Measurements from ENCODE around the gene PIAS4.
A peak's percentile ranks its signal among the peaks of the same experiment; 100 is the strongest.

Gene PIAS4

DNA sequence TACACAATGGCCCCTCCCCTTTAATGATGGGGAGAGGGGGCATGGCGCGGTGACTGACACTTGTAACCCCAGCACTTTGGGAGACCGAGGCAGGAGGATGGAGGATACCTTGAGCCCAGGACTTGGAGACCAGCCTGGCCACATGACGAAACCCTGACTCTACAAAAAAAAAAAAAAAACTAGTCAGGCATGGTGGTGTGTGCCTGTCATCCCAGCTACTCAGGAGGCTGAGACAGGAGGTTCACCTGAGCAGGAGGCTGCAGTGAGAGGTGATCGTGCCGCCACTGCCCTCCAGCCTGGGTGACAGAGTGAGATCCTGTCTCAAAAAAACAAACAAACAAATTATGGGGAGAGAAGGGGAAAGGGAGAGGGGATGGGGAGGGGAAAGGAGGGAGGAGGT lies 72.9 kb downstream of the PIAS4 start:
- no peak for DNase-seq

DNA sequence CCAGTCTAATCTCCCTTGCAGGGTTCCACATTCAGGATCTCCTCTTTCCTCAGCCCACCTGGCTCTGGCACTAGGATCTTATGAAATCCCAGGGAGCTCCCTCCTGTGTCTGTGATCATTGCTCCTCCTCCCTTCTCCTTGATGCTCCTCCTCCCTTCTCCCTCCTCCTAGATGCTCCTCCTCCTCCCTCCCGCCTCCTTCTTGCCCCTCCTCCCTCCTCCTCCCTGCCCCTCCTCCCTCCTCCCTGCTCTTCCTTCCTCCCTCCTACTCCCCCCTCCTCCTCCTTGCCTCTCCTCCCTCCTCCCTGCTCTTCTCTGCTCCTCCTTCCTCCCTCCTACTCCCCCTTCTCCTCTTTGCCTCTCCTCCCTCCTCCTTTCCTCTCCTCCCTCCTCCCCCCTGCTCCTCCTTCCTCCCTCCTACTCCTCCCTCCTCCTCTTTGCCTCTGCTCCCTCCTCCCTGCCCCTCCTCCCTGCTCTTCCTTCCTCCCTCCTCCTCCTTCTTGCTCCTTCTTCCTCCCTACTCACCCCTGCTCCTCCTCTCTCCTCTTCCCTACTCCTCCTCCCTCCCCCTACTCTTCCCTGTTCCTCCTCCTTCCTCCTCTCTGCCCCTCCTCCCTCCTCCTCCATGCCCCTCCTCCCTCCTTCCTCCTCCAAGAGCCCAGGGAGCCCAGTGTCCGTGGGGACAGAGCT lies 74.0 kb downstream of the PIAS4 start:
- no peak for DNase-seq

DNA sequence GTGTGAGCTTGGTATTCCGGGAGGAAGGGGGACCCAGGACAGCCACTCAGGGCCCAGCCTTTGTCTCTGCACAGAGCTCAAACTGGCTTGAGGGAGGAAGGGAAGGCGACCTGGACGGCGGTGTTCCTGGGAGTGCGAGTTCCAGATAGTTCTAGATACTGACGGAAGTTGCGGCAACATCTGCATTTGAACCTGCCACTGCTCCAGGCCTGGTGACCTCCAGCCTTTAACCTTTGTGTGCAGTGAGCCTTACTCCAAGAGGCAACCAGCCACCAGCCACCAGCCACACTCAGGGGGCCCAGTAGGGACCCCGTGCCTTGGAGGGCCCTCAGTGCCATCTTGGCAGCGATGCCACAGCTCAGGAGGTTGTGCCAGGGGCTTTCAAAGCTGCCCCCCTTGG lies 74.6 kb downstream of the PIAS4 start:
- DNase-seq: no peak

DNA sequence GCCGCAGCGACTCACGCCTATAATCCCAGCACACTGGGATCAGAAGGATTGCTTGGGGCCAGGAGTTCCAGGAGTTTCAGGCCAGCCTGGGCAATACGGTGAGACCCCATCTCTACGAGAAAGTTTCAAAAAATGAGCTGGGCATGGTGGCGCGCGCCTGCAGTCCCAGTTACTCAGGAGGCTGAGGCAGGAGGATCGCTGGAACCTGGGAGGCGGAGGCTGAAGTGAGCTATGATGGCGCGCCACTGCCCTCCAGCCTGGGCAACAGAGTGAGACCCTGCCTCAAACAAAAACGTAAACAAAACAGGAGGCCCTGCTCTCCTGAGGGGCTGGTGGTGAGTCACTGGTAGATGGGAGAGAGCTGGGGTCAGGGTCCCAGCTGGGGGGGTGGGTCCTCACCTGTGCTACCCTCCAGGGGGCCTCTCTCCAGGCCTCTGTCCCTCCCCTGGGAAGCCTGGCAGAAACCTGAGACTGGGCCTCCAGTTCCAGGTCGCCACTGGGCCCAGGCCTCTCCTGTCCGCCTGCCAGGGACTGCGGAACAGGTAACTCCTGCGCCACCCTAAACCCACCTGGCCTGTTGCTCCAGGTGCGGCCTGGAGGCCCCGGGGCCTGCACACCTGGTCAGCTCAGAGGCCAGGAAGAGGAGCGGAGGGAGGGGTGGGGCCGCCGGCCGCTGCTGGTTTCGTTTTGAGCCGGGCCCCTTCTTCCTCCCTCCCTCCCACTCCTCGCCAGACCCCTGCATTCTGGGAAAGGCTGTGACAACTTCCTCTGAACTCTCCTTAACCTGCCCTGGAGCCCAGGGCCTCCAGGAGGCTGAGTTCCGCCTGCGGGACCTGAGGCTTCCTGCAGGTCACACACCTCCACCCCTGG lies 76.4 kb downstream of the PIAS4 start:
- peak in 1 of 2 experiments; percentile 35 for DNase-seq

DNA sequence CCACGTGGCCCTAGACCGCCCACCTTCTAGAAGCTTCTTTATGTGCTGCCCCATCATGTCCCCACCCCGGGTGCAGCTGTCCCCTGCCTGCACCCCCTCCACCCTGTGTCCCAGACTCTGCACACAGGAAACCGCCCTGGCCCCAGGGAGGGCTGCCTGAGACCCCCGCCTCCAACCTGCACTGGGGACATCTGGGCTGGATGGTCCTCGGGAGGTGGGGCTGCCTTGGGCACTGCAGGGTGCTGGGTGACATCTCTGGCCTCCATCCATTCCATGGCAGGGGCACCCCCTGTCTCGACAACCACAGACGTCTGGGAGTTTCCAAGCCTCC lies 77.0 kb downstream of the PIAS4 start:
- DNase-seq: no peak

DNA sequence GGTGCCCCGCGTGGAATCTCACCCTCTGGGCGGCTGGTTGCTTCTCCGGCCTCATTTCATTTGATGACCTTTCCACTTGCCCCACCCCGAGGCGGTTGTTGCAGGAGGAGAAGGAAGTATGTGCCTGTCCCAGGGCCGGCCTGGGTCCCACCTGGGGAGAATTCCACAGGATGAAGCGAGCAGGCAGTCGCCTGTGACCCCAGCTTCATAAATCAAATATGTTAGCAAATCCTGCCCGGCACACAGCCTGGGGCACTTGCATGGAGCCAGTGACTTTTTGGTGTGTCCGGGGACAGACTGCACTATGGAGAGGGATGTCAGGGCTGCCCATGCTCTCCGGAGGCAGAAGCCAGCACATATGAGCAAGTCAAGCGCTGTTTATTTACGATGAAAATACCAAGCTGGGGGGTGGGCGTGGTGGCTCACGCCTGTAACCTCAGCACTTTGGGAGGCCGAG lies 78.9 kb downstream of the PIAS4 start:
- DNase-seq: no peak

DNA sequence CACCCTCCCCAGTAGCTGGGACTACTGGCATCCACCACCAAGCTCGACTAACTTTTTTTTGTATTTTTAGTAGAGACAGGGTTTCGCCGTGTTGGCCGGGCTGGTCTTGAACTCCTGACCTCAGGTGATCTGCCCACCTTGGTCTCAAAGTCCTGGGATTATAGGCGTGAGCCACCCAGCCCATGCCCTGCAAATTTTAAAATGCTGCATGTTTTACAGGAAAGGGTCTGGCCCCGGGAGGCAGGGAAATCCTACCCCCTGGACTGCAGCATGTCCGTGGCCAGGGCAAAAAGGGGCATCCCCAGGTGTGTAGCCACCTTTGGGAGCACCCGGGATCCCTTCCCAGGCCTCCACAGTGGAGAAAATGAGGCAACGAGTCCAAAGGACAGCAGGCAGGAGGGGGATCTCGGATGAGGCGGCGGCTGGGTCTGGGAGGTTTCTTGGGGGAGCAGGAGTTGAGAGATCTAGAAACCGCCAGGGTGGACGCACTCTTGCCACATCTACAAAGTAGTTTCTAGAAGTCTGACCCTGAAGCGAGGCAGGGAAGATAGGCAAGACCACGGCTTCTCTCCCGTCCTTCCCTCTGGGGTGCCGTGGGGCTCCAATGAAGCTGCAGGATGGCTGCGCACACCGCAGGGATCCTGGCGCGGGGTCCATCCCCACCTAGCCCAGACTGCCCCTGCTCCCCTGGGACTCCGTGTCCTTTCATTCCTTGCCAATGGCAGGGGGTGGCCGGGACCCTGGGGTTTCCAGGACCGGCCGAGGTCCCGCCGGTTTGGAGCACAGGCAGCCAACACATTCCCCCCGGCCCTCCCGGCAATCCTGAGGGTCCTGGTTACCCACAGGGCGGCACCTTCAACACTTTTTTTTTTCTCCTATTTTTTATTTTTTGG lies 80.5 kb downstream of the PIAS4 start:
- DNase-seq: no peak

DNA sequence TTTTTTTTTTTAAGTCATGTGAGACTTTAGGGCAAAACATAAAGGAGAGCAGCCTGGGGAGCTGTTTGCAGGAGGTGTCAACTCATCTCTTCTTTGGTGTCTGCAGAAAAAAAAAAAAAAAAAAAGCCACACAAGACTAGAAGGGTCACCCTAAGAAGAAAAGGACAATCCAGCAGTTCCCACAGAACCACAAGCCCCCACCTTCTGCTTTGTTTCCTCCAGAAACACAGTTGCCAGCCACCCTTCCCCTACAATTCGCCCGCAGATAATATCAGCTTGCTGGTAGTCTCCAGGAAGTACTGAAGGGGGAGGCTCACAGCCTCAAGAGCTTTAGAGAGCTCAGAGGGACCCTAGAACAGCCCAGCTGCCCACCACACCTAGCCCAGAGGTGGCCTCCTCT lies 81.4 kb downstream of the PIAS4 start:
- peak in 1 of 2 experiments; percentile 28 for DNase-seq

Measured in stimulated activated CD4-positive, alpha-beta T cell treated with anti-CD3 and anti-CD28 coated beads, Interleukin-4, amount 100 ng/mL, for 4 hours (primary cell).